ENCODE measurements around the gene GALR3.

GALR3 gene

DNA sequence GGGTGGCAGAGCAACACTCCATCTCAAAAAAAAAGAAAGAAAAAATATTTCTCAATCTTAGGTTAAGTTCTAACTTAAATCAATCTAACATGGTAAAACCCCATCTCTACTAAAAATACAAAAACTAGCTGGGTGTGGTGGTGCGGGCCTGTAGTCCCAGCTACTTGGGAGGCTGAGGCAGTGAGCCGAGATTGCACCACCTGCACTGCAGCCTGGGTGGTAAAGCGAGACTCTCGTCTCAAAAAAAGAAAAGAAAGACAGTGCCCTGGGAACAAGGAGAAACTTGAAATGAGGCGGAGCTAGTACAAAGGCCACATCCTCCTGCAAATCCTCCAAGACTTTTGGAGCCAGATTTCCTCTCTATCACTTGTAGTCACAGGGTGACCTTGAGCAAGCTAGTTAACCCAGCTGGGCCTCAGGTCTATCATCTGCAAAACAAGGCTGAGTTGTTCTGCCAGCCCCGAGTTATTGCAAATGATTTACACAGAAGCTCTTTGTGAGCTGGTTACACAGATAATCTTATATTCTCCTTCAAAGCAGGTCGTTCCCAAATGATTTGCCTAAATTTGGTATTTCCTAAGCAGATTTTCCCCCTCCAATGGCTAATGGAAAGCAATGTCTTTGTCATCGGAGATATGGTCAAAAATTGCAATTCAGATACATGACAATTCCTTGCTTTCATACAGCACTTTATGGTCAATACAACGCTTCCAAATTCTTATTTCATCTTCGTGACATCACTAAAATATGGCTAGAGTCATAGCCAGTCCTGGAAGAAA is 19.0 kb downstream of the GALR3 start:
- DNase-seq (ENCODE audit: low read depth), result no peak
- TF ChIP-seq, protein P1, sequence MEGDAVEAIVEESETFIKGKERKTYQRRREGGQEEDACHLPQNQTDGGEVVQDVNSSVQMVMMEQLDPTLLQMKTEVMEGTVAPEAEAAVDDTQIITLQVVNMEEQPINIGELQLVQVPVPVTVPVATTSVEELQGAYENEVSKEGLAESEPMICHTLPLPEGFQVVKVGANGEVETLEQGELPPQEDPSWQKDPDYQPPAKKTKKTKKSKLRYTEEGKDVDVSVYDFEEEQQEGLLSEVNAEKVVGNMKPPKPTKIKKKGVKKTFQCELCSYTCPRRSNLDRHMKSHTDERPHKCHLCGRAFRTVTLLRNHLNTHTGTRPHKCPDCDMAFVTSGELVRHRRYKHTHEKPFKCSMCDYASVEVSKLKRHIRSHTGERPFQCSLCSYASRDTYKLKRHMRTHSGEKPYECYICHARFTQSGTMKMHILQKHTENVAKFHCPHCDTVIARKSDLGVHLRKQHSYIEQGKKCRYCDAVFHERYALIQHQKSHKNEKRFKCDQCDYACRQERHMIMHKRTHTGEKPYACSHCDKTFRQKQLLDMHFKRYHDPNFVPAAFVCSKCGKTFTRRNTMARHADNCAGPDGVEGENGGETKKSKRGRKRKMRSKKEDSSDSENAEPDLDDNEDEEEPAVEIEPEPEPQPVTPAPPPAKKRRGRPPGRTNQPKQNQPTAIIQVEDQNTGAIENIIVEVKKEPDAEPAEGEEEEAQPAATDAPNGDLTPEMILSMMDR (conservative IDR thresholded peaks at IDR 0.05; ENCODE audit: control insufficient read depth, insufficient read depth, low read depth, low read length), result no peak
- H3K4me3 ChIP-seq (ENCODE audit: control insufficient read depth, low read depth, low read length), result no peak overlapping the region

DNA sequence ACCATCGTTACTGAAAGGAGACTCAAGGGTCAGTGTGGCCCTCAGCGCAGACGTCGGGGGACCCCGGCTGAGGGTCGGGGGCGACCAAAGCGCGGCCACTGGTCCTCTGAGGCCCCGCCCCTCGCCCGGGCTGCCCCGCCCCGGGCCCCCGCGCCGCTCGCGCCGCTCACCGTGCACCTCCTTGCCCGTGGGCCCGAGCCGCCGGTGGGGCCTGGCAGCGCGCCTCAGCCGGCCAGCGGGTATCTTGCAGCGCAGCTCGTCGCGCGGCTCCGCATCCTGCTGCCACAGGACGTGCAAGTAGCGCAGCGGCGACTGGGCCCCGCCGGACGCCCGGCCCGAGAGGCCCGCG is 20.5 kb downstream of the GALR3 start:
- no peak for DNase-seq (ENCODE audit: low read depth)
- TF ChIP-seq, protein P1 (conservative IDR thresholded peaks at IDR 0.05; ENCODE audit: control insufficient read depth, insufficient read depth, low read depth, low read length), result no peak

DNA sequence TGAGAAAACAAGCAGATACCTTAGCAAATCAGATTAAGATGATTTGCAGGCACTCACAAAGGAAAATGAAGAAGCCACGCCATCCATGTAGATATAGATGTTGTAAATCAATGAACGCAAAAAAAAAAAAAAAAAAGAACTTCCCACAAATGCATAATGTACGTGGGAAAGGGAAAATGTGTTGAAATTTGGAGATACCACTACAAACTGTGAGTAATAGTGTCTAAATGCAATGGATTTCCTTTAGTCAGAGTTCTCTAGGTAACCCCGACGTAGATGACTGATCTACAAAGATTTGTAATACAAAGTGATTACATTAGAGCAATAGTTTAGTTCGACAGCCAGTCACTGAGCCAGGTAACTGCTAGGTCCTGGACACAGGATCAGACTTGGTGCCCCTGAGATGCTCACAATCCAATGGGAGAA is 21.7 kb downstream of the GALR3 start:
- TF ChIP-seq, protein P1 (conservative IDR thresholded peaks at IDR 0.05; ENCODE audit: control insufficient read depth, insufficient read depth, low read depth, low read length), result no peak
- peak; percentile 29 for DNase-seq (ENCODE audit: low read depth)
- H3K4me3 ChIP-seq (ENCODE audit: control insufficient read depth, low read depth, low read length), result peak overlapping the region; percentile 34

More for the DNA sequence above, 20.5 kb downstream of the GALR3 start:
- H3K4me3 ChIP-seq (ENCODE audit: control insufficient read depth, low read depth, low read length), result peak overlapping the region; percentile 73

DNA sequence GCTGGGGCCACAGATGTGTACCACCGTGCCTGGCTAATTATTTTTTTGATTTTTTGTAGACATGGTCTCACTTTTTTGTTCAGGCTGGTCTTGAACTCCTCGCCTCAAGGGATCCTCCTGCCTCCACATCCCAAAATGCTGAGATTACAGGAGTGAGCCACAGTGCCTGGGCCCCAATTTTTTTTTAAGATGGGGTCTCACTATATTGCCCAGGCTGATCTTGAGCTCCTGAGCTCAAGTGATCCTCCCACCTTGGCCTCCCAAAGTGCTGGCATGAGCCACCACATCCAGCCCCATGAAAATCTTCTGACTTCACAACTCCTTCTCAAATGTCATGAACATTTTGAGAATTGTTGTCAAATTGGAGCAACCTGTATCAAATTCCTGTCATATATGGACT is 23.3 kb downstream of the GALR3 start:
- TF ChIP-seq, protein P1 (conservative IDR thresholded peaks at IDR 0.05; ENCODE audit: control insufficient read depth, insufficient read depth, low read depth, low read length), result no peak
- no peak overlapping the region for H3K4me3 ChIP-seq (ENCODE audit: control insufficient read depth, low read depth, low read length)
- DNase-seq (ENCODE audit: low read depth), result no peak

DNA sequence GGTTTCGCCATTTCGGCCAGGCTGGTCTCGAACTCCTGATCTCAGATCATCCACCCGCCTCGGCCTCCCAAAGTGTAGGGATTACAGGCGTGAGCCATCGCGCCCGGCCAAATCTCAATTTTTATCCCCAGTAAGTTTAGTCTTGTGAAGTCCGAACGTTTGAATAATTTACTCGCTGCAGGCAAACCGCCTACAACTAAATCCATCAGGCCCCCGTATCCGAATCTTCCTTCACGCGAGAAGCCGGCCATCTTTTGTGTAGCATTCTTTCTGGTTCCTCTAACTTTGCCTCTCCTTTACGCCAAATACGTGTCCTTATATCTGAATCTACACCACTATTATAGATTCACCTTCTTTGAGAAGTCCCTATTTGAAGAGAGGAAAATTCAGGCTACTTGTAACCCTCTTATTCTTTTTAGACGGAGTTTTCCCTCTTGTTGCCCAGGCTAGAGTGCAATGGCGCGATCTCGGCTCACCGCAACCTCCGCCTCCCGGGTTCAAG is 25.5 kb downstream of the GALR3 start:
- H3K4me3 ChIP-seq (ENCODE audit: control insufficient read depth, low read depth, low read length), result peak overlapping the region; percentile 98
- TF ChIP-seq, protein P1 (conservative IDR thresholded peaks at IDR 0.05; ENCODE audit: control insufficient read depth, insufficient read depth, low read depth, low read length), result no peak
- peak; percentile 49 for DNase-seq (ENCODE audit: low read depth)

DNA sequence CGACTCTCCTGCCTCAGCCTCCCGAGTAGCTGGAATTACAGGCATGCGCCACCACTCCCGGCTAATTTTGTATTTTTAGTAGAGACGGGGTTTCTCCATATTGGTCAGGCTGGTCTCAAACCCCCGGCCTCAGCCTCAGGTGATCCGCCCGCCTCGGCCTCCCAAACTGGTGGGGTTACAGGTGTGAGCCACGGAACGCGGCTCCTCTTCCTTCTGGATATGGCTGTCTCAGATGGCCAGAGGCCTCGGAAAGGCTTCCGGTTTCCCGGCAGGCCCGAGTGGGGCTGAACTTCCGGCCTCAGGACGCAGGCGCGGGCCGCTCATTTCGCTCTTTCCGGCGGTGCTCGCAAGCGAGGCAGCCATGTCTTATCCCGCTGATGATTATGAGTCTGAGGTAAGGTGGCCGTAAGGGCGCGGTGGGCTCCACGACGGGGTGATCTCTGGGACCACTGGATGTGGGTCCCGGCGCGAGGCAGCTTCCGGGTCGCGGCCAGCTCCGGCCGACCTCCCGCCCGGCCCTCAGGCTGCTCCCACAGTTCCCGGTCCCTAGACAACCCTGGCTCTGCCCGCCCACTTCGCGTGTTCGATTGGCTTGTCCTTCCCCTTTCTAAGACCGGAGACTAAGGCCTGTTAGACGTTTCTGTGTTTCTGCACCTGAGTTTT is 26.0 kb downstream of the GALR3 start, which contains the start of gene EIF3L:
TSS of gene EIF3L (plus strand) at position 331 of the 663 bp plus-strand sequence. CDS start at position 362, 31 bp downstream.
- peak within 1 kb of the TSS; percentile 98 for H3K4me3 ChIP-seq (ENCODE audit: control insufficient read depth, low read depth, low read length)
- TF ChIP-seq, protein P1 (conservative IDR thresholded peaks at IDR 0.05; ENCODE audit: control insufficient read depth, insufficient read depth, low read depth, low read length), result no peak
- DNase-seq (ENCODE audit: low read depth), result peak; percentile 81
